Omental fat pad (tissue), 4 donors: ENCODE measurements around the gene INPP5D. TPM values are rescaled to one million over a fixed set of nuclear protein-coding genes. Genes with fewer than 3 reads are reported as not detected.

ENCODE experiments used
- ATAC-seq: fragments of 150-250 bp; one replicate; pipeline ENCODE4 v1.9.1; 2016; ENCODE audit warnings: mild to moderate bottlenecking, moderate library complexity; ENCODE audit not compliant: low FRiP score
- DNase-seq: peaks from one replicate; pipeline ENCODE4 v3.0.0-alpha.2; 2019; ENCODE audit warnings: low spot score
- total RNA-seq, 4 donors: library from RNA; depleted of rRNA; stranded (reverse); fragments of >200 nt; gene quantifications; one replicate each; pipeline ENCODE4 v1.1.0, GENCODE V29; 2016
- TF ChIP-seq, protein P1 (sequence below), 3 donors: fragments of 450-650 bp; IDR thresholded peaks; one replicate each; pipeline ENCODE4 v1.5.1; 2016 to 2017; ENCODE audit warnings: antibody characterized with exemption in 3 of 3, mild to moderate bottlenecking in 3 of 3, moderate library complexity in 2 of 3

INPP5D gene
- total RNA-seq, 4 donors from 2014 or later, result 17.9 to 55.8 (median 27.6) TPM

DNA sequence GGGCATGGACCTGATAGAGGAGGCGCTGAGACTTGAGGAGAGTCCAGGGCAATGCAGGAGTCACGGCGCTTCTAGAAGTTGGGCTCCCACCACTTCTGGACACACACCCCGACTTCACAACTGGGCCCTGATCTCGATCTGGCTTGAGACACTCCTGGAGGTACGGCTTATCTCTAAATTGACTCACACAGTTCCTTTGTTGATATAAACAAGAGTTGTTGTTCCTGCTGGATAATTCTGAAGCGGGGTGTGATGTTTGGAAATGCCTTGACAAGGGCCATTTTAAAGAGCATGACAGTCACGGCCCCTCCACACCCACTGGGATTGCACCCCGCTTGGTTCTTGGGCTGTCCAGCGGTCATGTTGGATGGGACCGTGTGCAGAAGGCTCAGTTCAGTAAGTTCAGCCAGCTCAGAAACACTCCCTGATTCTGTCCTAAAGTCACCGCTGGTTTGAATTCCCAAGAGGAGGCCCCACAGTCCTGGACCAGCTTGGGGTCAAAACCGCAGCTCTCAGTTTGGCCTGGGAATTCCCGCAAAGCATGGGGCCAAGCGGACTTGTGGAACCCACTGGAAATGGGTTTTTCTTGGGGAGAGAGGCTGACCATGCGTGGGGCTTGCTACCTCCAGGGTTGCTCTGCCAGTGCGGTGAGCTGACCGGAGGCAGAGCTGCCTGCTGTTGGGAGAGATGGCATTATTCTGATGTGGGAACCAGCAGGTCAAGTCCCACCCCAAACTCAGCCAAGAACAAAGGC, 37.0 kb upstream of the INPP5D start:
- TF ChIP-seq, protein P1, sequence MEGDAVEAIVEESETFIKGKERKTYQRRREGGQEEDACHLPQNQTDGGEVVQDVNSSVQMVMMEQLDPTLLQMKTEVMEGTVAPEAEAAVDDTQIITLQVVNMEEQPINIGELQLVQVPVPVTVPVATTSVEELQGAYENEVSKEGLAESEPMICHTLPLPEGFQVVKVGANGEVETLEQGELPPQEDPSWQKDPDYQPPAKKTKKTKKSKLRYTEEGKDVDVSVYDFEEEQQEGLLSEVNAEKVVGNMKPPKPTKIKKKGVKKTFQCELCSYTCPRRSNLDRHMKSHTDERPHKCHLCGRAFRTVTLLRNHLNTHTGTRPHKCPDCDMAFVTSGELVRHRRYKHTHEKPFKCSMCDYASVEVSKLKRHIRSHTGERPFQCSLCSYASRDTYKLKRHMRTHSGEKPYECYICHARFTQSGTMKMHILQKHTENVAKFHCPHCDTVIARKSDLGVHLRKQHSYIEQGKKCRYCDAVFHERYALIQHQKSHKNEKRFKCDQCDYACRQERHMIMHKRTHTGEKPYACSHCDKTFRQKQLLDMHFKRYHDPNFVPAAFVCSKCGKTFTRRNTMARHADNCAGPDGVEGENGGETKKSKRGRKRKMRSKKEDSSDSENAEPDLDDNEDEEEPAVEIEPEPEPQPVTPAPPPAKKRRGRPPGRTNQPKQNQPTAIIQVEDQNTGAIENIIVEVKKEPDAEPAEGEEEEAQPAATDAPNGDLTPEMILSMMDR (IDR thresholded peaks at IDR 0.05), result no peak
- ATAC-seq, result no peak
- DNase-seq, result no peak

DNA sequence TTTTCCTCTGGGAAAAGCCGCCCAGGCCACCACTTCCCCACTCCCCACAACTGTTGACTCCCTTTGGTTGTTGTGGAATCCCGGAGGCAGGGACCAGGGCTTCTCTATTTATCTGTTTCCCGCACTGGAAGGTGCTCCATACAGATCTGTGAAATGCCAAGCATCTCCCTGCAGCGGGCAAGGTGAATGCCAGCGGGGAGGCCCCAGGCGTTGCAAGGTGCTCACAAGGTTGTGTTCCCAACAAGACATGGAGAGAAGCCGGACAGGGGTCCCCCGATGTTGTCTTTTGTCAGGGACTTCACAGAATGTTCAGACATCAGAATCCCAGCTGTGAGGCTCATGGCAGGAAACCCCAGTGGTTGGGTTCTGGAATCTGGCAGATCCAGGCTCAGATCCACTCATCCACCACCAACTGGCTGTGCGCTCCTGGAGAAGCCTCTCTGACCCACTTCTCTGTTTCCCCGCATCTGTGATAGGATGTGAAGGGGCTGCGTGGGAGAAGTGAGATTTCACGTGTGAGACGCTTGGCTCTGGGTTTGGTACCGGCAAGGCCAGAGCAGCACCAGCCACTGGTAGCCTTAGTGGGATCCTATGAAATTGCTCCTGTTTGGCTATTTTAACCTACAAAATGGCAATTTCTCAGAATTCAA, 36.3 kb upstream of the INPP5D start:
- ATAC-seq, result no peak
- TF ChIP-seq, protein P1 (IDR thresholded peaks at IDR 0.05), result no peak
- no peak for DNase-seq

DNA sequence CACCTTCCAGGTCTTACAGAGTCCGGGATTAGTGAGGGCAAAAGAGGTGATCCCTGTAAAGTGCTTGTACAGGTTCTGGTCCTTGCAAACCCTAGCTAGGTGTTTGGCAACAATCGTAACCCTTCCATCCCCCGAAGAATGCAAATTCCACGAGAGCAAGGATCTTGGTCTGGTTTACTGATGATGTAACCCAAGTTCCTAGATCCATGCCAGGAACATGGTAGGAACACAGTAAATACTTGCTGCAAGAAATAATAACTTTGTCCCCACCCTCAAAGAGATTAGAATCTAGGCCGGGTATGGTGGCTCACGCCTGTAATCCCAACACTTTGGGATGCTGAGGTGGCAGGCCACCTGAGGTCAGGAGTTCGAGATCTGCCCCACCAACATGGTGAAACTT, 34.4 kb upstream of the INPP5D start:
- ATAC-seq, result no peak
- DNase-seq, result no peak
- TF ChIP-seq, protein P1 (IDR thresholded peaks at IDR 0.05), result no peak

DNA sequence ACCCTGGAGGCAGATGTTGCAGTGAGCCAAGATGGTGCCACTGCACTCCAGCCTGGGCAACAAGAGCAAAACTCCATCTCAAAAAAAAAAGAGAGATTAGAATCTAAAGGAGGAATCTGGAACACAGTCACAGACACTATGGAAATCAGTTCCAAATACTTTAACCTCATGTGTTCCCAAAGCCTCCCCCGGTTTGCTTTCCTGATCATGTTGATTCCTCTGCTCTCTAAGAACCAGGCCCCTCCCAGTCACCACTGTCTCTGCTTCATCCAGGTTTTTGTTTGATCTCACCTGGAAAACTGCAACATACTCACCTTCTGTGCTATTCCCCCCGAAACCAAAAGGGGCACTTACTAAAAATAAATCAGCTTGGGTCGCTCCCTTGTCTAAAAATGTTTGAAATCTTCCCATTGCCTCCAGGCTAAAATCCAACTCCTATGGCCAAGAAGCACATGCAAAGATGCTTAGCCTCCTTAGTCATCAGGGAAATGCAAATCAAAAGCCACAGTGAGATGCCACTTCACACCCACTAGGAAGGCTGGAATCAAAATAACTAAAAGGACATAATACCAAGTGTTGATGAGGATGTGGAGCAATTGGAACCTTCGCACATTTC, 33.8 kb upstream of the INPP5D start:
- no peak for ATAC-seq
- TF ChIP-seq, protein P1 (IDR thresholded peaks at IDR 0.05), result no peak

DNA sequence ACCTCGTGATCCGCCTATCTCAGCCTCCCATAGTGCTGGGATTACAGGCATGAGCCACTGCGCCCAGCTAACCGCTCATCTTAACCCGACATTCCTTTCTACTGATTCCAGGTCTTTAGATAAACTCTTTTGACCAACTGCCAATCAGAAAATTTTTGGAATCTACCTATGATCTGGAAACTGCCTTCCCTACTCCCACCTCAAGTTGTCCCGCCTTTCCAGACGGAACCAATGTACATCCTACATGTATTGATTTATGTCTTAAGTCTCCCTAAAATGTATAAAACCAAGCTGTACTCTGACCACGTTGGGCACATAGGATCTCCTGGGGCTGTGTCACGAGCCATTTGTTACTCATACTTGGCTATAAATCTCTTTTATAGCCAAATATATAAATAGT, 30.8 kb upstream of the INPP5D start:
- TF ChIP-seq, protein P1 (IDR thresholded peaks at IDR 0.05), result no peak

More for the DNA sequence above, 33.8 kb upstream of the INPP5D start:
- DNase-seq, result no peak

DNA sequence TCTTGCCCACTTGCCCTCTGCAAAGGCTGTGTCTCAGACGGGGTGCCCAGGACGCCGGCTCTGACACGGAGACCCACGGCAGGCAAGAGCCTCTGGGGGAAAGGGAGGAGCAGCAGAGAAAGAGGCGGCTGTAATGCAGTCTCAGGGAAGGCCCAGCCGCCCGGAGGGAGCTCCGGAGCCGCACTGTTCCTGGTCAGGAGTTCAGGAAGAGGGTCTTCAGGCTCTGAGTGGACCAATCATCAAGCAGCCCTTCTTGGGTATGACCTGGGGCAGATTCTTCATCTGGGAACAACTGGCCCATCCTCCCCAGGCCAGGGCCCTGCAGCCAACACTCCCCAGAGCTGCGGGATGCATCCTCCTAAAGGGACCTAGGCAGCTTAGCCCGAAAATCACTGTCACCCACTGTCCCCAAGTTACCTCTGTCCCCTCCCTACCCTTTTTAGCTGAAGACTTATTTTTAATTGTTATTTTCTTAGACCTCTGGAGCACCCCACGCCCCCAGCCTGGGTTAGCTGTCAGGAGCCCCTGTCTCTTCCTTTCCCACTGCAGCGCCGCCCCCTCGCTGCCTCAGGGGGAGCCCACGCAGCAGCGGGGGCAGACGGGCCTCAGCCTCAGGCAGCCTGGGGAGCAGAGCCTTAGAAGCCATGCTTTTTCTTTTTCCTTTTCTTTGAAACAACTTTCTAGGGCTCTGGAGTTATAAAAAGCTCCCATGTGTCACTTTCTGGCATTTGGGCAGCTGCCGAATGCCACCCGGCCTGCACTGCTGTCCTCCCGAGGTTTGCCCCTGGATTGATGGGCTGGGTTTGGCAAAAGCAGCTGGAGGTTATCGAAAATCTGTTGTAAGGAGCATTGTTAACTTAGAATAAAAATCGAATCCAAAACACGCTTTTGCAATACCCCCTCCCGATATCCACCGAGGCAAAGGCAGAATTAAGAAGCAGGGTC, 28.3 kb upstream of the INPP5D start:
- TF ChIP-seq, protein P1 (IDR thresholded peaks at IDR 0.05), result no peak
- DNase-seq (no peak), ATAC-seq (no peak)

More for the DNA sequence above, 30.8 kb upstream of the INPP5D start:
- no peak for ATAC-seq
- DNase-seq, result no peak
